ENCODE measurements around the gene AXL.

The AXL gene

GRCh38 chr19:41235480-41235879 is 16.5 kb downstream of the AXL start:
- DNase-seq (ENCODE audit: low read depth): no peak

GRCh38 chr19:41238244-41238643 is 19.2 kb downstream of the AXL start:
- no peak for DNase-seq (ENCODE audit: low read depth)

GRCh38 chr19:41239363-41239762 is 20.3 kb downstream of the AXL start:
- DNase-seq (ENCODE audit: low read depth): no peak

- no peak for DNase-seq (ENCODE audit: low read depth)
These were observed 21.0 kb downstream of the AXL start for GRCh38 chr19:41239961-41240574.

- DNase-seq (ENCODE audit: low read depth): no peak
These were observed 22.8 kb downstream of the AXL start for GRCh38 chr19:41241859-41242258.

GRCh38 chr19:41244117-41244516 is 25.1 kb downstream of the AXL start:
- DNase-seq (ENCODE audit: low read depth): no peak

- DNase-seq (ENCODE audit: low read depth): no peak
These were observed 26.8 kb downstream of the AXL start for GRCh38 chr19:41245843-41246242.

GRCh38 chr19:41248895-41249294 is 29.9 kb downstream of the AXL start:
- DNase-seq (ENCODE audit: low read depth): no peak

- no peak for DNase-seq (ENCODE audit: low read depth)
These were observed 30.8 kb downstream of the AXL start for GRCh38 chr19:41249707-41250423.

GRCh38 chr19:41253660-41254059 is 34.6 kb downstream of the AXL start:
- DNase-seq (ENCODE audit: low read depth): no peak

- DNase-seq (ENCODE audit: low read depth): no peak
These were observed 36.1 kb downstream of the AXL start for GRCh38 chr19:41255171-41255570.

- DNase-seq (ENCODE audit: low read depth): no peak
These were observed 42.6 kb downstream of the AXL start for GRCh38 chr19:41261474-41262190.

GRCh38 chr19:41263042-41263849 is 44.2 kb downstream of the AXL start:
- DNase-seq (ENCODE audit: low read depth): peak; percentile 78

- peak; percentile 98 for DNase-seq (ENCODE audit: low read depth)
These were observed 45.0 kb downstream of the AXL start, which contains the start of gene HNRNPUL1 for GRCh38 chr19:41263850-41264580. Gene HNRNPUL1, plus strand, starts transcription at chr19:41264372. Its CDS starts 132 bp downstream, at chr19:41264504.

- peak; percentile 64 for DNase-seq (ENCODE audit: low read depth)
These were observed 45.8 kb downstream of the AXL start for GRCh38 chr19:41264581-41265394.

- DNase-seq (ENCODE audit: low read depth): no peak
These were observed 46.6 kb downstream of the AXL start for GRCh38 chr19:41265395-41266153.

GRCh38 chr19:41269055-41269454 is 50.0 kb downstream of the AXL start:
- no peak for DNase-seq (ENCODE audit: low read depth)

- DNase-seq (ENCODE audit: low read depth): no peak
These were observed 50.5 kb downstream of the AXL start for GRCh38 chr19:41269571-41269970.

GRCh38 chr19:41273076-41273475 is 54.1 kb downstream of the AXL start:
- no peak for DNase-seq (ENCODE audit: low read depth)

- DNase-seq (ENCODE audit: low read depth): no peak
These were observed 55.8 kb downstream of the AXL start for GRCh38 chr19:41274802-41275201.

Measured in activated T-cell treated with anti-CD3 and anti-CD28 coated beads for 48 hours (primary cell).